Tibial nerve (tissue), 4 donors: ENCODE results near the gene ZCCHC10. TPM values are rescaled to one million over a fixed set of nuclear protein-coding genes. Genes with fewer than 3 reads are reported as not detected.

Experiments
- DNase-seq, 2 donors: peaks; one replicate each; pipeline ENCODE4 v3.0.0-alpha.2; 2019; ENCODE audit warnings: low spot score in 2 of 2
- H3K27ac ChIP-seq, 4 donors: fragments of 200-600 bp; sonication (generic) in 3 of 4; one replicate each; pipeline ENCODE4 v1.5.1; 2017 to 2019; ENCODE audit warnings: mild to moderate bottlenecking in 1 of 4
- H3K27me3 ChIP-seq, 2 donors: fragments of 200-600 bp; sonication (generic) in 1 of 2; one replicate each; pipeline versions ENCODE4 v1.5.1 to v1.6.0; 2017 to 2019
- H3K36me3 ChIP-seq, 3 donors: fragments of 200-600 bp; sonication (generic); one replicate each; pipeline ENCODE4 v1.5.1; 2018 to 2019
- H3K4me1 ChIP-seq, 4 donors: fragments of 200-600 bp; sonication (generic) in 3 of 4; one replicate each; pipeline ENCODE4 v1.5.1; 2017 to 2019
- H3K4me3 ChIP-seq, 4 donors: fragments of 200-600 bp; sonication (generic) in 3 of 4; one replicate each; pipeline ENCODE4 v1.5.1; 2017 to 2019; ENCODE audit warnings: mild to moderate bottlenecking in 1 of 4, moderate library complexity in 1 of 4
- H3K9me3 ChIP-seq, 4 donors: fragments of 200-600 bp; sonication (generic) in 3 of 4; one replicate each; pipeline ENCODE4 v1.5.1; 2017 to 2019
- CTCF ChIP-seq, 5 experiments: fragments of 200-600 bp in 3 of 5; fragments of 450-650 bp in 2 of 5; sonication (generic) in 3 of 5; IDR thresholded peaks; one replicate each; pipeline ENCODE4 v1.5.1; 2016 to 2019; ENCODE audit warnings: antibody characterized with exemption in 5 of 5, mild to moderate bottlenecking in 3 of 5, moderate library complexity in 2 of 5
- EP300 ChIP-seq, 2 donors: sonication (generic); formaldehyde crosslinking; IDR thresholded peaks; one replicate each; pipeline ENCODE4 v1.6.1; 2017; ENCODE audit warnings: antibody characterized with exemption in 2 of 2, mild to moderate bottlenecking in 1 of 2
- POLR2A ChIP-seq, 2 donors: fragments of 450-650 bp; IDR thresholded peaks; one replicate each; pipeline ENCODE4 v1.6.1; 2017; ENCODE audit warnings: antibody characterized with exemption in 2 of 2, mild to moderate bottlenecking in 2 of 2, moderate library complexity in 2 of 2
- WGBS, 2 donors: methylation state at CpG; one replicate each; pipeline ENCODE4 v1.1.5; 2018; 5-methylcytosine and 5-hydroxymethylcytosine counted together
- total RNA-seq, 4 donors: library from RNA; depleted of rRNA; stranded (reverse); fragments of >200 nt; gene quantifications; one replicate each; pipeline ENCODE4 v1.1.0, GENCODE V29; 2016

ZCCHC10 gene
- total RNA-seq, 4 donors from 2014 or later, result 7.4 to 9.0 (median 8.3) TPM

DNA sequence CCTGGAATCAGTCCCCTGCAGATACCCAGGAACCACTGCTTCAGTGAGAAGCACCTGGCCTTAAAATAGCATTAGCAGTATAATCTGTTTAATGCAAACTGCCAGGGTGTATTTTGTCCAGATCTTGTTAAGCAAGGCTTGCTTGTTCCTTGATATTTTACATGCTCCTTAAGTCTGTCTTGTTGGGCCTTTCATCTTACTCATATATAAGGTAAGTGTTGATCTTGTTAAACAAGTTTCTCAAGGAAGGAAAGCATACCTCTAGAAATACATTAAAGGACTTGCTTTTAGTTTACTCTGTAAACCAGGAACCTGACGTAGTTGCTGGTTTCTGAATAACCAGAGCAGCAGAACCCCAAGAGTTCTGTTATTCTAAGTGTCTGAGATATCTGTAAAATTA lies 39.1 kb upstream of the ZCCHC10 start:
- H3K27ac ChIP-seq, result no peak overlapping the region
- WGBS, 2 donors, result 83 to 84% methylated on average over 1 of the region's 1 CpG
- H3K36me3 ChIP-seq, result peaks cover 0 to 27% (median 12%) of the 10 kb centered on the region in 3 donors

GRCh38 chr5:133063965-133064364 lies 37.6 kb upstream of the ZCCHC10 start:
- Histone ChIP-seq H3K27me3 (no peaks in the 10 kb centered on the region), H3K4me3 (no peak overlapping the region), H3K36me3 (peaks cover 0 to 13% (median 9%) of the 10 kb centered on the region in 3 donors), H3K9me3 (no peaks in the 10 kb centered on the region), H3K4me1 (peaks cover 0 to 15% (median 0%) of the 10 kb centered on the region in 4 donors), H3K27ac (no peak overlapping the region)
- WGBS, 2 donors, result 80% methylated on average over 10 of the region's 10 CpGs
- no peak for DNase-seq
- TF ChIP-seq POLR2A (IDR thresholded peaks at IDR 0.05), result no peak
- TF ChIP-seq EP300 (IDR thresholded peaks at IDR 0.05), result no peak
- TF ChIP-seq CTCF (IDR thresholded peaks at IDR 0.05), result no peak

More for the DNA sequence above, 39.1 kb upstream of the ZCCHC10 start:
- Histone ChIP-seq H3K4me1 (peaks cover 0 to 13% (median 0%) of the 10 kb centered on the region in 4 donors), H3K9me3 (no peaks in the 10 kb centered on the region), H3K4me3 (no peak overlapping the region), H3K27me3 (no peaks in the 10 kb centered on the region)
- TF ChIP-seq POLR2A (IDR thresholded peaks at IDR 0.05), result no peak
- no peak for TF ChIP-seq CTCF (IDR thresholded peaks at IDR 0.05)
- DNase-seq, result no peak

GRCh38 chr5:133062276-133062675 lies 35.9 kb upstream of the ZCCHC10 start:
- H3K9me3 ChIP-seq, result no peaks in the 10 kb centered on the region
- 61 to 81% methylated on average over 1 of the region's 1 CpG for WGBS, 2 donors
- peaks cover 0 to 30% (median 0%) of the 10 kb centered on the region in 4 donors for H3K4me1 ChIP-seq
- H3K27me3 ChIP-seq, result no peaks in the 10 kb centered on the region
- TF ChIP-seq EP300 (IDR thresholded peaks at IDR 0.05), result no peak
- TF ChIP-seq POLR2A (IDR thresholded peaks at IDR 0.05), result no peak
- no peak for TF ChIP-seq CTCF (IDR thresholded peaks at IDR 0.05)
- H3K27ac ChIP-seq, result no peak overlapping the region
- no peak overlapping the region for H3K4me3 ChIP-seq
- peaks cover 0 to under 1% (median 0%) of the 10 kb centered on the region in 3 donors for H3K36me3 ChIP-seq
- no peak for DNase-seq

GRCh38 chr5:133059621-133060020 lies 33.3 kb upstream of the ZCCHC10 start:
- H3K4me1 ChIP-seq, result peaks cover 0 to 51% (median under 1%) of the 10 kb centered on the region in 4 donors
- WGBS, 2 donors, result 75 to 80% methylated on average over 3 of the region's 3 CpGs
- H3K36me3 ChIP-seq, result no peaks in the 10 kb centered on the region
- H3K27me3 ChIP-seq, result no peaks in the 10 kb centered on the region
- no peak overlapping the region for H3K27ac ChIP-seq
- H3K4me3 ChIP-seq, result no peak overlapping the region
- DNase-seq, result no peak
- no peak for TF ChIP-seq EP300 (IDR thresholded peaks at IDR 0.05)
- TF ChIP-seq POLR2A (IDR thresholded peaks at IDR 0.05), result no peak
- TF ChIP-seq CTCF (IDR thresholded peaks at IDR 0.05), result no peak
- H3K9me3 ChIP-seq, result no peaks in the 10 kb centered on the region

- no peak for DNase-seq
- Histone ChIP-seq H3K27ac (no peak overlapping the region), H3K4me3 (no peak overlapping the region), H3K27me3 (no peaks in the 10 kb centered on the region), H3K36me3 (no peaks in the 10 kb centered on the region), H3K4me1 (peaks cover 0 to 61% (median 13%) of the 10 kb centered on the region in 4 donors), H3K9me3 (no peaks in the 10 kb centered on the region)
- TF ChIP-seq CTCF (IDR thresholded peaks at IDR 0.05) (no peak), POLR2A (IDR thresholded peaks at IDR 0.05) (no peak), EP300 (IDR thresholded peaks at IDR 0.05) (no peak)
- 81 to 91% methylated on average over 1 of the region's 1 CpG for WGBS, 2 donors
Observed at GRCh38 chr5:133056891-133057290, 30.5 kb upstream of the ZCCHC10 start.
